ENCODE results near the gene CUEDC1. TPM values are rescaled to one million over a fixed set of nuclear protein-coding genes. Genes with fewer than 3 reads are reported as not detected.

Gene CUEDC1, protein sequence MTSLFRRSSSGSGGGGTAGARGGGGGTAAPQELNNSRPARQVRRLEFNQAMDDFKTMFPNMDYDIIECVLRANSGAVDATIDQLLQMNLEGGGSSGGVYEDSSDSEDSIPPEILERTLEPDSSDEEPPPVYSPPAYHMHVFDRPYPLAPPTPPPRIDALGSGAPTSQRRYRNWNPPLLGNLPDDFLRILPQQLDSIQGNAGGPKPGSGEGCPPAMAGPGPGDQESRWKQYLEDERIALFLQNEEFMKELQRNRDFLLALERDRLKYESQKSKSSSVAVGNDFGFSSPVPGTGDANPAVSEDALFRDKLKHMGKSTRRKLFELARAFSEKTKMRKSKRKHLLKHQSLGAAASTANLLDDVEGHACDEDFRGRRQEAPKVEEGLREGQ
- total RNA-seq: 35.0 and 39.0 TPM in 2 replicates

DNA sequence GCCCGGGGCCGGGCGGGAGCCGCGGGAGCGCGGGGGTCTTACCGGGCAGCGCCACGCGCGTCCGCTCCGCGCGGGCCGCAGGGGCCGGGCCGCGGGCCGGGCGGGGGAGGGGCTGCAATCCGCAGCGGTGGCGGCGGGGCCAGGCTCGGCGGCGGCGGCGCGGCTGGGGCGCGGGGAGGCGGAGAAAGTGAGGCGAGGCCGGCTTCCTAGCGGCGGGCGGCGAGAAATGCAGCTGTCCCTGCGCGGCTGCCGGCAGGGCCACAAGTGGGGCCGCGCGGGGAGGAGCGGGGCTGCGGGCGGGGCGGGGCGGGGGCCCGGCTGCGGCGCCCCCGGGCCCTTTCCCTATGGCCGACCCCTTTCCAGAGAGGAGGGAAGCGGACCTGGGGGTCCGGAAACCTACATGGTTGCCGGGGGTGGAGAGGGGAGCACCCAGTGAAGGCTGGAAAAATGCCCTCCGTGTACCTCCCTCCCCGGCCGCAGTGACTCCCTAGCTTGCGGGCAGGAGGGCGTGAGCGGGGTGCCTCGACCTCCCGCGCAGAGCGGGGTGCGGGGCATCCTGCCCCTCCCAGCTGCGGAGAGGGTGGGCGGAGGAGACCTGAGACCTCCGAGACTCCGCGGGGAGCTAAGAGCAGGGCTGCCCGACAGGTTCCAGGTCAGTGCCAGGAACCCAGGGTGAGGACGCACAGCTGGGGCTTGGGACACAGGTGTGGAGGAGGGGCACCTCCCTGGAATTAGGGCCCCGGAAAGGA is at the start of gene CUEDC1:
TSS of gene CUEDC1 (minus strand) at position 230 of the 749 bp plus-strand sequence. CDS start 69,848 bp downstream, outside the sequence.

GRCh38 chr17:57987581-57988300 is 32.5 kb upstream of the CUEDC1 start, which contains the start of gene VEZF1:
TSS of gene VEZF1 (minus strand) at chr17:57988254. CDS start at chr17:57988111, 143 bp downstream.

DNA sequence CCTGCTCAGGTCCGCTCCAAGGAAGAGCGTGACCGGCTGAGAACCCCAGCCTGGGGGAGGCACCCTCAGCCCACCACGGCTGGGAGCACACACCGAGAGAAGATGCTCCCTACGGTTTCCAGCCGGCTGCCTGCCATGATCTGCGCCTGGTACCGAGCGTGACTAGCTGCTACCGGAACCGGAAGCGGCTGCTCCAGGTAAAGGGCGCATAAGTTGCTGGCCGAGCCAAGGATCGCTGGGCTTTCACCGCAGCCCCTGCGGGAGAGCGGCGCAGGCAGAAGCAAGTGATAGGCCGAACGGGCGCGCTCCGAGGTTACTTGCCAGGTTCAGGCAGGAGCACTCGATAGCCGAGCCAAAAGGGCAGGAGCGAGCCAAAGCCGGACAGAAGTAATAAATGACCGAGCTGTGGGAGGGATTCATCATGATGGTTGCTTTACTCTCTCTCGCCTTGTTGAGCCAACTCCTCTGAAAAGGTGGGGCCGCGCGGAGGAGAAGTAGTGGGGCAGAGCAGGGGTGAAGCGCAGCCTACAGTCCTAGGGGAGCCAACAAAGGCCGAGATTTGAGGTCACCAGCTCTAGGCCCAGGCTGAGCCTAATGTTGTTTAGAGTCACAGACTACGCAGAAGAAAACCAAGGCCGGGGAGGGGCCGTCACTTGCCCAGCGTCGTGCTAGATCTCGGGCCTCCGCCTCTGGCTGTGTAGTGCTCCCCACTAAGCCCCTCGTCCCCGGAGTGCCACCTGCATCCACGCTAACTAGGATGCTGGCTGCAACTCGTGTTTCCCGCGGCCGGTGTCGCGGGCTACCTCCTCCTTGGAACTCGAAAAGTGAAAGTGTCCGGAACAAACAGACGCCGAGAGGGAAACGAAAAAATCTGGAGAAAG is 105.1 kb downstream of the CUEDC1 start, which contains the start of gene MRPS23:
TSS of gene MRPS23 (minus strand) at position 171 of the 881 bp plus-strand sequence. CDS start at position 137, 34 bp downstream.

Small RNA genes within 50 kb of the gene (small RNA-seq; reads per million reads assigned to genes)
- not detected for gene AC015813.4

Other genes with a start within 250 kb of the CUEDC1 start
- not detected in 2 replicates for gene CCDC182, start 210.1 kb downstream of the CUEDC1 start, total RNA-seq
- 13.8 and 14.3 TPM in 2 replicates for gene MRPS23, start 105.4 kb downstream of the CUEDC1 start, total RNA-seq
- 84.5 and 90.5 TPM in 2 replicates for gene VEZF1, start 32.8 kb upstream of the CUEDC1 start, total RNA-seq
- 253 and 283 TPM in 2 replicates for gene SRSF1, start 51.8 kb upstream of the CUEDC1 start, total RNA-seq
- 13.0 and 15.1 TPM in 2 replicates for gene DYNLL2, start 128.0 kb upstream of the CUEDC1 start, total RNA-seq
- not detected in 2 replicates for gene OR4D1, start 193.0 kb upstream of the CUEDC1 start, total RNA-seq
- gene OR4D2, start 211.6 kb upstream of the CUEDC1 start, total RNA-seq: not detected in 2 replicates
- gene EPX, start 237.3 kb upstream of the CUEDC1 start, total RNA-seq: not detected in 2 replicates

Data from hair follicle dermal papilla cell (primary cell).